ENCODE data around the gene SAMD10. TPM values are rescaled to one million over a fixed set of nuclear protein-coding genes. Genes with fewer than 3 reads are reported as not detected.
"Not testable (repeated sequence)": the region's sequence is repeated elsewhere in the genome, so short reads cannot be mapped to it uniquely, and the experiment has no call there.

SAMD10 gene
- 1 to 10 TPM; 1.1 to 1.5 TPM for total RNA-seq
- long read RNA-seq, donor 1: 0 reads
- long read RNA-seq, donor 2: 0 reads

GRCh38 chr20:63979557-63980316, at the start of gene SAMD10:
TSS of gene SAMD10 (minus strand) at chr20:63979642. CDS start at chr20:63979467, 175 bp downstream.
- no peak for DNase-seq (ENCODE audit: low spot score)
- intact Hi-C loops (cut with DNase I): loop anchor here (10.0 kb wide), 2 partner anchors 75 to 185 kb away; no protein-coding TSS in a partner anchor

- intact Hi-C loops (cut with DNase I): loop anchor here in 1 of 2 donors (5.0 kb wide), 1 partner anchor 631 kb away; no protein-coding TSS in a partner anchor
- no peak for DNase-seq (ENCODE audit: low spot score)
These were observed 48.7 kb upstream of the SAMD10 start for GRCh38 chr20:64027981-64028685.

GRCh38 chr20:64025826-64026412, 46.5 kb upstream of the SAMD10 start:
- intact Hi-C loops (cut with DNase I): loop anchor here in 1 of 2 donors (5.0 kb wide), 1 partner anchor 629 kb away; no protein-coding TSS in a partner anchor
- DNase-seq (ENCODE audit: low spot score): no peak

GRCh38 chr20:64025101-64025825, 45.8 kb upstream of the SAMD10 start:
- no peak for DNase-seq (ENCODE audit: low spot score)
- intact Hi-C loops (cut with DNase I): loop anchor here in 1 of 2 donors (5.0 kb wide), 1 partner anchor 628 kb away; no protein-coding TSS in a partner anchor

GRCh38 chr20:64024141-64024990, 44.9 kb upstream of the SAMD10 start:
- no peak for DNase-seq (ENCODE audit: low spot score)
- intact Hi-C loops (cut with DNase I): no loop called here

- no peak for DNase-seq (ENCODE audit: low spot score)
- intact Hi-C loops (cut with DNase I): no loop called here
These were observed 44.1 kb upstream of the SAMD10 start for GRCh38 chr20:64023361-64024140.

- no peak for DNase-seq (ENCODE audit: low spot score)
- intact Hi-C loops (cut with DNase I): no loop called here
These were observed 43.4 kb upstream of the SAMD10 start for GRCh38 chr20:64022671-64023360.

GRCh38 chr20:64021124-64021975, 41.9 kb upstream of the SAMD10 start:
- intact Hi-C loops (cut with DNase I): no loop called here
- DNase-seq (ENCODE audit: low spot score): no peak

- intact Hi-C loops (cut with DNase I): no loop called here
- no peak for DNase-seq (ENCODE audit: low spot score)
These were observed 36.2 kb upstream of the SAMD10 start for GRCh38 chr20:64015635-64016034.

- DNase-seq (ENCODE audit: low spot score); intact Hi-C loops (cut with DNase I): not testable (repeated sequence)
These were observed 33.1 kb upstream of the SAMD10 start for GRCh38 chr20:64012385-64013154.

- DNase-seq (ENCODE audit: low spot score): no peak
- intact Hi-C loops (cut with DNase I): no loop called here
These were observed 31.9 kb upstream of the SAMD10 start for GRCh38 chr20:64011366-64011779.

GRCh38 chr20:64010711-64011237, 31.3 kb upstream of the SAMD10 start:
- DNase-seq (ENCODE audit: low spot score): no peak
- intact Hi-C loops (cut with DNase I): no loop called here

GRCh38 chr20:64009811-64010387, 30.5 kb upstream of the SAMD10 start:
- intact Hi-C loops (cut with DNase I): no loop called here

GRCh38 chr20:64006902-64007301, 27.5 kb upstream of the SAMD10 start:
- DNase-seq (ENCODE audit: low spot score): no peak
- intact Hi-C loops (cut with DNase I): no loop called here

More at GRCh38 chr20:64009811-64010387, 30.5 kb upstream of the SAMD10 start:
- no peak for DNase-seq (ENCODE audit: low spot score)

GRCh38 chr20:64006490-64006889, 27.0 kb upstream of the SAMD10 start:
- intact Hi-C loops (cut with DNase I): no loop called here
- no peak for DNase-seq (ENCODE audit: low spot score)
